ENCODE results near the gene NHERF2.
"Not testable (repeated sequence)": the region's sequence is repeated elsewhere in the genome, so short reads cannot be mapped to it uniquely, and the experiment has no call there.

NHERF2 gene

DNA sequence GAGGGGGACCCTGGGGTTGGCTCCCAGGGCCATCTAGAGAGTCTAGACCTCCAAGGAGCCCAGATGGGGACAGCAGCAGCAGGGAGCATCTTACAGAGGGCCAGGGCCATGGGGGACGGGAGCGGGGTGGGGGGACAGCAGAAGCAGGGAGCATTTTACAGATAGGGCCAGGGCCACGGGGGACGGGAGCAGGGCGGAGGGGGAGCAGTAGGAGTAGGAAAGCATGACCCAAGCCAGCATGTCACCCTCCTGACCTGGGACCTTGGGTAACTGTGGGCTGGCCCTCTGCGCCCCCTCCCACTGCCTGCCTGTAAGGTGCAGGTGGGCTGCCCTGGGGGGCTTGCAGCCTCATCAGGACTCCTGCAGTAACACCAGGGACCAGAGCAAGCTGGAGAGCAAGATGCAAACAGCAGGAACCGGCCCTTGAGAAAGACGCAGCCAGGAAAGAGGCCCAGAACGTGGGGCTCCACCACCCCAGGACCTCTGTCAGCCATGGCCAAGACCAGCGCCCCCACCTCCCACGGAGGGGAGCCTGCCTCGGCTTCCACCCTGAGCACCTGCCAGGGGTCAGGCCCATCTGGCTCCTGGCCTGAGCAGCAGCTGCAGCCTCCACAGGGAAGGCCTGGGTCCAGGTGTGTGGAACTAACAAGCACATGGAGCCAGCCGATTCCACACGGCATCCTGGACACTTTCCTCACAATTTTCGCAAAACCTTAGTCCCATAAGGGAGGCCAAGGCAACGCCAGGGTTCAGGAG is 19.4 kb upstream of the NHERF2 start:
- no peak for DNase-seq

DNA sequence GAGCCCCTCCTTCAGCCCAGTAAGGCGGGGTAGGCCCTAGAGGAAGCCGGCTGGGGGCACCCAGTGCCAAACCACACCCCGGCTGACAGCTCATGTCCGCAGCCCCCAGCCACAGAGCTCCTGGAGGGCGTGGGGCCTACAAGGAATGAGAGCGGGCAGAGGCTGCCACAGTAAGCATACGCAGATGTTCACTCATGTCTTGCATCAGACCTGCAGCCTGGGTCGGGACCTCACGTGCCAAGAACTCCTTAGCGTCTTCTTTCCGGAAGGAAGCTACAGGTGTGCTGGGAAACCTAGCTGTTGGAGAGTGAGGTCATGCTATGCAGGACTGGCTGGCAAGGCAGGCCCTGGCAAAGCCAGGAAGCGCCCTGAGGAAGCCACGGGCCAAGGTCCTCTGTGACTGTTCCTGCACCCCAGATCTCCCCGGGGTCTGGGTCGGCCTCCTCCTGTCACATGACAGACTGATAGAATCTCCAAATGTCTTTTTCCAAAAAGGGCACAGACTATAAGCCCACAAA is 18.6 kb upstream of the NHERF2 start:
- no peak for DNase-seq

DNA sequence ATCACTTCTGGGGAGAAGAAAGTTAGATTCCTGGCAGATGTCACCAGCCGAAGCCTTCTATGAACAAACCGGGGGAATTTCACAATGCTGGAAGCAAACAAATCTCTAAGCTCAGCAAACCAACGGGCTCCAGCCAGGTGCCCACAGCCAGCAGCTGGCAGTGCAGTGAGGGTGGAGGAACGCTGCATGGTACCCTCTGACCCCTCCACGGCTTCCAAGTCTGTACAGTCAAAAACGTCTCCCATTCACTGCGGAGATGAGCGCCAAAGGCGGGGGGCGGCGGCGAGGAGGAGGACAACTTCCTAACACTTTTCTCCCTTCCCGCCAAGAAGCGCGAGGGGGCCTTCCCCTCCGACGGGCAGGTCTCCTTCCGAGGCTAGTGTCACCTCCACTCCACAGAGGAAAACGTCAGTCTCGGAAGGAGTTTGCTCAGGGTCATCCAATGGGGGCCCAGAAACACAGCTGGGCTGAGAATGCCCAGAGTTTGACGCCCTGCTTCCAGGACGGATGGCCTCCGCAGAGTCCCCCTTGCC is 18.0 kb upstream of the NHERF2 start:
- peak; percentile 57 for DNase-seq

DNA sequence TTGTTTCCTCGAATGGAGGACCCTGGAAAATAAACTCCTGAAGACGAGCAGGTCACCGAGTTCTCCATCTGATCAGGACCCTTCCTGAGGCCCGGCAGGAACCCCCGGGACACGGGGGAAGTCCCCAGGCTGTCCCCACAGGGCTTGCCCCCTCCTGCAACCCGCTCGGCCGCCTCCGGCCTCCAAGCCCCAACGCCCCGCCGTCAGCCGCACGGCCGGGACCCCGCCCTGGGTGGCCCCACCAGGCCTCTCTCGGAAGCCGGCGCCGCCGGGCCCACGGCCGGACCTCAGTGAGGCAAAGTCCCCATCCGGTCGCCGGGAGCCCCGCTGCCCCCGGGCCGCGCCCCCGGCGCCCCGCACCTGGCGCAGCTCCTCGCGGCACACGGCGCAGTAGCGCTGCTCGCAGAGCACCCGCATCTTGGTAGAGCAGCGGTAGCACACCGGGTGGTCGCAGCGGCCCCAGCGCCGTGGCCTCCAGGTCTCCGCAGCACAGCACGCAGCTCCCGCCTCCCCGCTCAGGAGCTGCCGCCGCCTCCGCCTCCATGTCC is 17.5 kb upstream of the NHERF2 start:
- peak; percentile 66 for DNase-seq

DNA sequence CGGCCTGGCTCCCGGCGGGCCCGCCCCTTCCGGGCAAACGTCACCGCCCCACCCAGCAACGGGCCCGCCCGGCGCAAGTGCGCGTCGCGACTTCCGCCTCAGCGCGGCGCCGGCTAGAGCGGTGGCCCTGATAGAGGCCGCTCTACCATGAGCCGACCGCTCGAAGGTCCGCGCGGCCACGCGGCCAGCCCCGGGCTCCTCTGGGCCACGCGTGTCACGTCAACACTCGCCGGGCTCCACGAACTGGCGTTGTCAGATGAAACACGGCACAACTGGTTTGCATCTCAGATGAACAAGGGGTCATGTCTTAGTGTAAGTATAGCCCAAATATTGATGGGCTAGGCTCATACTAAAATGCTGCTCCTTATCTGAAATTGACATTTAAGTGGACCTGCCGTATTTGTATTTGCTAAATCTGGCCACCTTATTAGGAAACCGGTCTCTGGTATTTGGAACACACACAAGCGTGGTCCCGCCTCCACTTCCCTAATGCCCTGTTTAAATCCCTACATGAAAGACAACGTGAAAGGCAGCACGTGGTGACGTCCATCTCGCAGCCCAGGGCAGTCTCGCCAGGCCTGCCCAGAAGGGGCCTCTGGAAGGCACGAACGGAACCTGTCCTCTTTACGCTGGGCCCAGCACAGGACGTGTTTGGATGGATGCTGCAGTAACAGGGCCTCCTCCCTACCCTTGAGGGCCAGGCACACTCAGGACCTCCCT is 16.8 kb upstream of the NHERF2 start, which contains the start of gene ZNF598:
ZNF598 (minus strand) TSS at position 31 of the 720 bp plus-strand sequence.
- DNase-seq = peak; percentile 97

DNA sequence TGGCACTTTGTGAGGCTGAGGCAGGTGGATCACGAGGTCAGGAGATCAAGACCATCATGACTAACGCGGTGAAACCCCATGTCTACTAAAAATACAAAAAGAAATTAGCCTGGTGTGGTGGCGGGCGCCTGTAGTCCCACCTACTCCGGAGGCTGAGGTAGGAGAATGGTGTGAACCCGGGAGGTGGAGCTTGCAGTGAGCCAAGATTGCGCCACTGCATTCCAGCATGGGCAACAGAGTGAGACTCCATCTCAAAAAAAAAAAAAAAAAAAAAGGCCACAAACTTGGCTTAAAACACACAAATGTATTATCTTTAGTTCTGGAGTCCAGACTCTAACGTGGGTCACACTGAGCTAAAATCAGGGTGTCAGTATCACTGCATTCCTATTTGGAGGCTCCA is 15.0 kb upstream of the NHERF2 start:
- not testable (repeated sequence) for DNase-seq

DNA sequence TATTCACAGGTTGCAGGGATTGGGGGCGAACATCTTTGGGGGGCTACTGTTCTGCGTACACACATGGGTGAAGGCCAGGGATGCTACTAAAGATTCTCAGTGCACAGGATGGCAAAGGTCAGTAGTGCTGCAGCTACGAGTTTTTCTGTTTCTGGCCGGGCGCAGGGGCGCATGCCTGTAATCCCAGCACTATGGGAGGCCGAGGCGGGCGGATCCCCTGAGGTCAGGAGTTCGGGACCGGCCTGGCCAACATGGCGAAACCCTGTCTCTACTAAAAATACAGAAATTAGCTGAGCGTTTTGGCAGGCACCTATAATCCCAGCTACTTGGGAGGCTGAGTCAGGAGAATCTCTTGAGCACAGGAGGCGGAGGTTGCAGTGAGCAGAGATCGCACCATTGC is 13.2 kb upstream of the NHERF2 start:
- DNase-seq = no peak

DNA sequence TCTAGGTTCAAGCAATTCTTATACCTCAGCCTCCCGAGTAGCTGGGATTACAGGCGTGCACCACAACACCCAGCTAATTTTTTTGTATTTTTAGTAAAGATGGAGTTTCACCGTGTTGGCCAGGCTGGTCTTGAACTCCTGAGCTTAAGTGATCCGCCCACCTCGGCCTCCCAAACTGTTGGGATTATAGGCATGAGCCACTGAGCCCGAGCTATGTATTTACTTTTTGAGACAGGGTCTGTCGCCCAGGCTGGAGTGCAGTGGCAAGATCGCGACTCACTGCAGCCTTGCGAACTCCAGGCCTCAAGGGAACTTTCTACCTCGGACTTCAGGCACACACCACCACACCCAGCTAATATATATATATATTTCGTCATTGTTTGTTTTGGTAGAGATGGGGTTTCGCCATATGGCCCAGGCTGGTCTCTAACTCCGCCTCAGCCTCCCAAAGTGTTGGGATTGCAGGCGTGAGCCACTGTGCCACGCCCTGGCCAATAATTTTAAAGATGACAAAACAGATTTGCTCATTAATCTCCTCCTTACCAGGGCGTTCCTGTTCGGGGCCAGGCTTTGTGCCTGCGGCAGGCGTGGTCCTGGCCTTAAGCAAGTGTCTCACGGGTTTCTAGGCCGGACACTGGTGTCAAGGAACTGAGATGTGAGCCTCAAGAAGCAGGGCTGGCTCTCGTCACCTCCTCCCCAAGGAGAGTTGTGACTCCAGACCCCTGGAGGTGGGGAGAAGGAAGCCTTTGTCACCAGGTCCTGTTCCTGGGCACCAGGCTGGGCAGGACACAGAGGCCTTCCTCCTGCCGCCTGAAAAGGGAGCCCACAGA is 11.4 kb upstream of the NHERF2 start:
- peak; percentile 96 for DNase-seq

DNA sequence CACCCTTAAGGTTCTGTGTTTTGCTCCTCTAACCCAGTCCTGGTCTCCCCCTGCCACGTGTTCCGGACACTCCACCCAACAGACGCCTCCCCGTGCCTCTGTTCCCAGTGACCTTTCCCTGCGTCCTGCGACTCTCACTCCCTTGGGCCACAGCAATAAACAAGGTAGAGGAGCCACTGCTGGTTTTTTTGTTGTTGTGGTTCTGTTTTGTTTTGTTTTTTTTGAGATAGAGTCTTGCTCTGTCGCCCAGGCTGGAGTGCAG is 10.8 kb upstream of the NHERF2 start:
- no peak for DNase-seq

DNA sequence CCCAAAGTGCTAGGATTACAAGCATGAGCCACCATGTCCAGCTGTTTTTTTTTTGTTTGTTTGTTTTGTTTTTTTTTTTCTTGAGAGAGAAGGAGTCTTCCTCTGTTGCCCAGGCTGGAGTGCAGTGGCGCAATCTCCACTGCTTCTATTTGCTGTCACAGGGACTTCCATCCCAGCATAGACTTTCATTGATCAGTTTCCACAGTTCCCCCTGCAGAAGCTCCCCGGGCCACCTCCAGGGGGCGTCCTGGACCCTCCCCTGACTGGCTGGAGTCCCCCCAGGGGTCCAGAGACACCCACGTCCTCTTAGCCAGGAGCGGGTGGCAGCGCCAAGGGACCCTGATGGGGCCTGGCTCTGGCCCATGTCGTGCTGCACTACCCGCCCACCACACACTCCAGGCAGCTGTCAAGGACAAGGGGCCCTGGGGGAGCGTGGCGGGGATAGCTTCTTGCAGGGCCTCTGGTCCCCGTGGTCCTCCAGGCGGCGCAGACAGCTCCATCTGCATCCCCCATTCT is 10.2 kb upstream of the NHERF2 start:
- peak; percentile 46 for DNase-seq

DNA sequence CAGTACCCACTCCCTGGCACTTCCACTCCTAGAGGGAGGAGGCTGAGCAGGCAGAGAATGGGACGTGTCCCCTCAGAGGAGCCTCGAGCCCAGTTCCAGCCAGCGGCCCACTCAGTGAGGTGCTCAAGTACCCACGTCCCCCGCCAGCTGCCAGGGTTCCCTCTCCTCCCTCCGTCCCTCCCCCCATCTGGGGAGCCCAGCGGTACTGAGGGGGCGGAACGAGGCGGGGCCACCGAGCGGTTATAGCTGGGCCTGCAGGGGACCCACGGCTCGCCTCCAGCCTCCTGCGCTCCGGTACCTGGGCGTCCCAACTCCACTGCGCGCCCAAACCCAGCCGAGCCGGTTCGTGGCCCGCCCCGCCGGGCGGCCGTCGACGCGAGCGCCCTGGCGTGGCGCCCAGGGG is 7.2 kb upstream of the NHERF2 start, which contains the start of gene NPW:
NPW (plus strand) TSS at position 268 of the 403 bp plus-strand sequence.
- peak; percentile 77 for DNase-seq

DNA sequence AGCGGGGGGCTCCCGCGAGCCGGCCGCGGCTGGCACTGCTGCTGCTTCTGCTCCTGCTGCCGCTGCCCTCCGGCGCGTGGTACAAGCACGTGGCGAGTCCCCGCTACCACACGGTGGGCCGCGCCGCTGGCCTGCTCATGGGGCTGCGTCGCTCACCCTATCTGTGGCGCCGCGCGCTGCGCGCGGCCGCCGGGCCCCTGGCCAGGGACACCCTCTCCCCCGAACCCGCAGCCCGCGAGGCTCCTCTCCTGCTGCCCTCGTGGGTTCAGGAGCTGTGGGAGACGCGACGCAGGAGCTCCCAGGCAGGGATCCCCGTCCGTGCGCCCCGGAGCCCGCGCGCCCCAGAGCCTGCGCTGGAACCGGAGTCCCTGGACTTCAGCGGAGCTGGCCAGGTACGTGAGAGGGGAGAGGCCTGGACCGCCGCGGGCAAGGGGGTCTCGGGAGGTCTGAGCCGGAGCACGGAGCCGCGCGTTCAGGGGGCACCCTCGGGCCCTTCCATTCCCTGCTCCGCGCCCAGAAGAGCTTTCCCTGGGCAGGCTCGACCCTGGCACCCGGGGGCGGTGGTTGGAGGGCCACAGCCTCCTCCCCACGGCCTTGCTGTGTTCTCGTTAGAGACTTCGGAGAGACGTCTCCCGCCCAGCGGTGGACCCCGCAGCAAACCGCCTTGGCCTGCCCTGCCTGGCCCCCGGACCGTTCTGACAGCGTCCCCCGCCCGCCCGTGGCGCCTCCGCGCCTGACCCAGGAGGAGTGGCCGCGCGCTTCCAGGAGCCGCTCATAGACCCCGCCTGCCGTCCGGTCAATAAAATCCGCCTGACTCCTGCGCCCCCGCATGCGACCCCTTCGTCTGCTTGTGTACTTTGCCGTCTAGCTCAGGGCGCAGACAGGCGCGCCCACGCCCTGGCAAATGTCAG is 6.5 kb upstream of the NHERF2 start:
- peak; percentile 77 for DNase-seq

DNA sequence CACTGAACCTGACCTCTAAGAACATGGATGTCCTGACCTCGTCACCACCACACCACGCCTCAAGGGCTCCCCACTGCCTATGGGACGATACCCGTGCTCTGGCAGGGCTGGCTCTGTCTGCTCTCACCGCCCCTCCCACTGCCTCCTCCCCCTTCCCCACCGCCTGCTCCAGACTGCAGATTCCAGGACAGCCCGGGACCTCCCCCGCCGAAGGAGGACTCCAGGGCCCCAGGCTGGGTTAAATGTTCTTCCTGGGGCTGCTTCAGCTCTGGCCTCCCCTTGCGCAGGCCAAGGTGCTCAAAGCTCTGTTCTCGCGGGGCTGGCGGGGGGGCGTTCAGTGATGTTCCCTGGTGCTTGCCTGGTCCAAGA is 4.0 kb upstream of the NHERF2 start:
- DNase-seq = no peak

DNA sequence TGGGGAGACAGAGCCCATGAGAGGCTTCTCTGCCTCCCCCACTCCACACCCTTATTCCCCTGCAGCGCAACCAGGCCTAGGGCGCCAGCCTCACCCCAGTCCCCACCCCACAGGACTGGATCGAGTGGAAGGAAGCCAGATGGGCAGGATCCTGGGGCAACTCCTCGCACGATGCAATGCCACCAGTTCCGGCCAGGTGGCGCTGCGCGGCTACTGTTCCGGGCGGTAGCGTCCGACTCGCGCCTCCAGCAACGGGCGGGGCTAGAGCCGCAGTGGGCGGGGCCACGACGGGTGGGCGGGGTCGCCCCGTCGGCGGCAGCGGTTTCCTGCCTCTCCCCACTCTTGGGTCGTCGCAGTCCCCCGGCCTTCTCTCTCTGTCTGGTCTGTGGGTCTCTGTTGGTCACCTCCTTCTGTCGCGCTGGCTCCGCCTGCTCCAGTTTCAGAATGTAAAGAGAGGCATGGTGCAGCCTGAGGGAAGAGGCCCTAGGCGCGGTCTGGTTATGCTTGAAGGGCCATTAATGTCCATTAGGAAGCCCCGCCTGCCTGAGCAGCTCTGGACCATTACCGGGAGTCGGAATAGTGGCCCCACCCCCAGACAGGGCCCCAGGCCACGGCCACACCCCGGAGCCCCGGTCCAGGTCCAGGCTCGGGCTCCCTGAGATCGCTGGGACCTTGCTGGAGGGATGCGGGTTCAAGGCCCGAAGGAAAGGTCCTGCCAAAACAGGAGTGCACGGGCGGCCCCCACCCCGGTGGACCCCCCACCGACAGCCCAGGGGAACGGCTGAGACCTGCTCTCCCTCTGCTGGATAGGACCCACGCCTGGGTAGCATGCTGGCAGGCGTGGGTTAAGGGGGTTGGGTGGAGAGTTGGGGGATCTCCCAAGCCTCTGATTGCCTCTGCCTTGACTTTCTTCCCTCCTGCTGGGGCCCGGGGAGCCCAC is 3.3 kb upstream of the NHERF2 start:
- peak; percentile 91 for DNase-seq

DNA sequence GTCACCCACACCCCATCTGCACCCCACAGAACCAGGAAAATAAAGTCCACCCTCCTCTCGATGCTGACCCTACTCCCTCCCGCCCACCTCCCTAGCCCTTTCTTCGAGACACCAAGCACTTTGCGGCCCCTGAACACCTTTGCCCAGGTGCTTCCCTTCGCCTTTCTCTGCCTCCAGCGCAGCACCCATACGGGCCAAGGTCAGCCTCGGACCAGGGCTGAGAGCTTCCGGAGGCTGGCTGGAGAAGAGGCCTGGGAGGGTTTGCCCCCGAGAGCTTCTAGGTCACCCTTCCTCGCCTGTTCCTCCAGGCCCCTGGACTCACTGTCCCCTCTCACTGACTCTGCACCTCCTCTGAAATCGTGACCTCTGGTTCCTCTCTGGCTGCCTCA is 2.7 kb upstream of the NHERF2 start:
- no peak for DNase-seq

DNA sequence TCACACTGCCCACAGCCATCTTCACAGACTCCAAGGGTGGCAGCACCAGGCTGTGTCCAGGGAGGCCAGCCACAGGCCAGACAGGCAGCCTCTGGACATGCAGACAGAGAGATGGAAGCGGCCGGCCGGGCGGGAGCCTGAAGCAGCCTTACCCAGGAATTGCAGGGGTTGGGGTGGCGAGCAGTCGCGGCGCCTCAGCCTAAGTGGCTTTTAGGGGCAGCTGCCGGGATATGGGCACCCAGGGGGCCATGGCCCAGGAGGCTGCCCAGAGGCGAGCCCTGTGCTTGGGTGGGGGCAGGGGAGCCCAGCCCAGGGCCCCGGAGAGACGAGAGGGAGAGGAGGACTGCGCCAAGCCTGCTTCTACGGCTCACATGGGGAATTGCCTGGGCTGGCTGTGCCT is 1.5 kb upstream of the NHERF2 start:
- DNase-seq = no peak

DNA sequence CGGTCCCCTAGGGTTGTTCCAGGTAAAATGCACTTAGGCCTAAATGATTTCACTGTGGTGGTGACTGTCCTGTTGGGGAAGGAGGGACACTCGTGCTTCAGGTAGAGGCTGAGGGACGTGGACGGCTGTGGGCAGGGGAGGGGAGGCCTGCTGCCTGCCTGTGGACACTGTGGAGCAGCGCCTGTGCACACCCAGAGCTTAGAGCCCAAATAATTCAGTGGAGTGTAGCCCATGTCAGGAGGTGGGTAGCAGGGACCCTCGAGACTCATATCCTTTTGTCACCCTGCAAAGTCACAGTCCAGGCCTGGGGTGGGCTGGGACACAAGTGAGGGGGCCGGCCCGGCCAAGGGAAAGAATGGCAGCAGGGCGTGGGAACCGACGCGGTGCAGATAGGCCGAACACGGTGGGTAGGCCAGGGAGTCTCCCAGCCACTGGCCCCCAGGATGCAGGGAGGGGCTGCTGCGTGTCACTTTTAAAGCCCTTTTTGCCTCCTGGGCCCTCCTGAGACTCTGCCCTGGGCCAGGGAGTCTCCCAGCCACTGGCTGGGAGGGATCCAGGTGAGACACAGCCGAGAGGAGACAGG is 733 bp upstream of the NHERF2 start:
- no peak for DNase-seq

DNA sequence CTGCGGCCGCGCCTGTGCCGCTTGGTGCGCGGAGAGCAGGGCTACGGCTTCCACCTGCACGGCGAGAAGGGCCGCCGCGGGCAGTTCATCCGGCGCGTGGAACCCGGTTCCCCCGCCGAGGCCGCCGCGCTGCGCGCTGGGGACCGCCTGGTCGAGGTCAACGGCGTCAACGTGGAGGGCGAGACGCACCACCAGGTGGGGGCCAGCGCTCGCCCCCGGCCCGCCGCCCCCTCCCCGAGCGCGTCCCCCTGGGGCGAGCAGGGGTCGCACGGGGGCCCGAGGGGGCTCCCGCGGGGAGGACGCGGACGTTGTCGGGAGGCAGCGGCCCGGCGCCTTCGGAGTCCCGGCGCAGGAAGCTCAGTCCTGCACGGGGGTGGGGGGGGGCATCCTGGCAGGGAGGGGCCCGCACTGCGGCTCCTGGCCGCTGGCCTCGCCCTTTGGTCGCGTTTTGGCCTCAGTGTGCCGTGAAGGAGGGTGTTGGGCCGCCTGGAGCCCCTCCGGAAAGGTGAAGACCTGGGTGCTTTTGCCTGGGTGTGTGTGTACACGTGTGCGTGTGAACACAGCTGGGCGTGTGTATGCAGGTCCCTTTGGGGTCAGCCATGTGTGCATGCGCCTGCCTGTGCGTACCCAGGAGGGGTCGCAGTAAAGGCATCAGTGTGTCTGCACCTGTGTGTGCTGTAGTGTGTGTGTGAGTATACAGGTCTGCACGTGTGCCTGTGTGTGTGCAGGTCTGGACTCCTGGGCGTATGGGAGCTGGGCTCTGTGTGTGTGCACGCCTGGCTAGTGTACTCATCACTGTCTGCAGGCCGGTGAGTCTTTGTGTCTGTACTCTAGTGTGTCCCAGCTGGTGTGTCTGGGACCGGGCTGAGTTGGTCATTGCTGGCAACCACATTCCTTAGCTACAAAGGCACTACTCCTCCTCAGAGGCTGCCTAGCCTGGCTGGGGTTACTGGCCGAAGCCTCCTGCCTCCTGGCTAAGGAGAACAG is 615 bp downstream of the NHERF2 start:
- peak; percentile 73 for DNase-seq

DNA sequence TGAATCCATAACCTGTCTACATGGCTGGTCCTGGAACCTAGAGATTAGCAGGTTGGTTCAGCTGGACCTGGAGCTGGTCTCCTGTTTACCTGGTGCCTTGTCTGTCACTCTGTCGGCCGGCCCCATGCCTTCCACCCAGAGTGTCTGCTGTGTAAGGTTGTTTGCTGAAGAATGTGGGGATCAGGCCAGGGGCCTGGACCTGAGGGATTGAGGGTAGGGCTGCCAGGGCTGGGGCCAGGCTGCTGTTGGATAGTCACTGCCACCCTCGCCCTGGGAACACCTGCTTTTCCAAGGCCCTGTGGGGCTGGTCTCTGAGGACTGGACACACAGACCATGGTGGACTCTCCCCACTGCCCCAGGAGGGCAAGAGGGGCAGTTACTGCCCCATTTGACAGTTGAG is 1.4 kb downstream of the NHERF2 start:
- no peak for DNase-seq

Measured in NCI-H69 (cell line).